HK-2 (cell line): ENCODE measurements around the gene STXBP1.

Experiments
- DNase-seq: peaks from one replicate; pipeline ENCODE4 v3.0.0-alpha.2; 2018; ENCODE audit not compliant: unreplicated experiment

STXBP1 gene

DNA sequence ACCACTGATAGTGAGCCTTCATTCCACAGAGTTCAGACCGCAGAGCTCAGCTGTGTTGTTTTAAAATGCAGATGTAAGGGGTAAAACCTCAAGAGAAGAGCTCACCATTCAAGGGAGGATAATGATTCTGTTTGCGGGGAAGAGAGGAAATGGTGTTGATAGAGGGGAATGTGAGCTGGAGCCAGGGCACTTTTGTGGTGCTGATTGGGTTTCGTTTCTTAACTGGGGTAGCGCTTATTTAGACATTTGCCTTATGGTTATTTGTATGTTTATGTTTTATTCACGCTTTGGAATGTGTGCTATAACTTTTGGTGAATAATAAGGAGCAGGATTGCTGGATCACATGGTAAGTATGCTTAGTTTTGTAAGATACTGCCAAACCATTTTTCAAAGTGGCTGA, 42.5 kb downstream of the STXBP1 start:
- no peak for DNase-seq

DNA sequence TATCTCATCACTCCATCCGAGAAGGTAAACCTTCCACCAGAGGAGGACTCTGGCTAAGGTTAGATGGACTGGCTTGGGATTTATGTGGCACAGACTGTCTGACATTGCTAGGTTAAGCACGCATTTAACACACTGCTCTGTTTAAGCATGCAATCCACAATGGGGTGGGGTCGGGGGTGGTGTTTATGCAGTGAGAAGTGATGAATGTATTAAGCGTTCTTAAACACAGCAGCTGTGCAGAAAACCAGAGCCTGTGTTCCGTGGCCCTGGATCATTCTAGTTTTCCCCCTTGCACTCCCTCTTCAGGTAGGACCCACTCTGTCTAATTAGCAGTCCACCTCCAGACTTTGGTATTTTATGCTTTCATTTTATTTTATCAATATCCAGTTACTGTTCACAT, 46.4 kb downstream of the STXBP1 start:
- no peak for DNase-seq

DNA sequence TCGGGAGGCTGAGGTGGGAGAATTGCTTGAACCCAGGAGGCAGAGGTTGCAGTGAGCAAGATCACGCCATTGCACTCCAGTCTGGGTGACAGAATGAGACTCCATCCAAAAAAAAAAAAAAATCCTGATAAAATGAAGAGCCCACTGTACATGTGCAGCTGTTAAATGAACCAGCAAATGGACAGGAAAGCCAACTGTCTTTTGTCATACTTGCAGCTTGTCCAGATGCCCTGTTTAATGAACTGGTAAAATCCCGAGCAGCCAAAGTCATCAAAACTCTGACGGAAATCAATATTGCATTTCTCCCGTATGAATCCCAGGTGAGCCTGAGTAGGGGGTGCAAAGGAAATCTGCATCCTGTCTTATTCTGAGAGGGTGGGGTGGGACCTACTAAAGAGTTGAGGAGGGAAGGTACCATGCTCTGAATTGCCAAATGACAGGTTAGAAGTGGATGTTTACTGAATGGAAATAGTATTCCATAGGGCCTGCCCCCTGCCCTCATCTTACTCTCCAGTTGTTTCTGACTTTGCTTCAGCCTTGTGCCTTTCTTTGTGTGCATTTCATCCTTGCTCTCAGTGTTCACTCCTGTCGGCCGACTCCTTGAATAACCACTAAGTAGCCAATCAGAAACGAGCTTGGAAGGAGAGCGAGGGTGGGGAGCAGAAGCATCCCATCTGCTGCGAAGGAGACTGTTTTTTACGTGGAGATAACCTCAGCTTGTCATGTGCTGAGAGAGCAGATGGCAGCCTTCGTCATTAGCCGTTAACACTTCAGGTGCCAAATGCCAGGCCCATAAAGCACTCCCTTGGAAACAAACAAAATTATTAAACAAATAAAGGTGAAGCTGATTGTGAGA, 49.0 kb downstream of the STXBP1 start:
- DNase-seq = no peak

DNA sequence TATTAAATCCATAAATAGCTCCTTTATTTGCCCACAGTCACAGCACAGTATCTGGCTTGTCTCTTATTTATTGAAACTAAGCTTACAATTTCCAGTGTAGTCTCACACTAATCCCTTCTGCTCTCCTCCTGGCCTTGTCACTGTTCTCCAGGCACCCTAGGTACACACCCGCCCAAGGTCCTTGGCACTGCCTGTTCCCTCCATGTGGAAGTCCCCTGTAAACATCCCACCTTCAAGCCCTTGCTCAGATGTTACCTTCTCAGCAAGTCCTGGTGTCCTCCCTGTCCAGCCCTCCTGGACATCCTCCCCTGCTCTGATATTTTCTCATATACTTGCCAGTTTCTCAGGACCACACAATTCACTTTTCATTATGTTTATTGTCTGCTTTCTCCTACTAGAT, 50.5 kb downstream of the STXBP1 start:
- no peak for DNase-seq

DNA sequence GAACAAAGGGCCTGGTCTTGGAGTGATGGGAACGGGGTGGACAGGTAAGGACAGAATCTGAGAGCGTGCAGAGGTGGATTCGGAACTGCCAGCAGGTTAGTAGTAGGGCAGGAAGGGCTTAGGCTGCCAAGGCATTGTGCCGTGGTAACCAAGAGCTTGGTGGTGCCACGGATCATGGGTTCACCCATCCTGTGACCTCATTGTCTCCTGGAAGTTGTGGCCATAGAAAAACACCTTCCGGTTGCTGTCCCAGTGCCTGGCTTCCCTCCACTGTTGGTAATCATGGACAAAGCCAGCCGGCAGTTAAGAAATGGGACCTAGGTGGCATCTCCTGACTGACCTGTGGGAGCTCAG, 52.2 kb downstream of the STXBP1 start:
- DNase-seq = no peak

DNA sequence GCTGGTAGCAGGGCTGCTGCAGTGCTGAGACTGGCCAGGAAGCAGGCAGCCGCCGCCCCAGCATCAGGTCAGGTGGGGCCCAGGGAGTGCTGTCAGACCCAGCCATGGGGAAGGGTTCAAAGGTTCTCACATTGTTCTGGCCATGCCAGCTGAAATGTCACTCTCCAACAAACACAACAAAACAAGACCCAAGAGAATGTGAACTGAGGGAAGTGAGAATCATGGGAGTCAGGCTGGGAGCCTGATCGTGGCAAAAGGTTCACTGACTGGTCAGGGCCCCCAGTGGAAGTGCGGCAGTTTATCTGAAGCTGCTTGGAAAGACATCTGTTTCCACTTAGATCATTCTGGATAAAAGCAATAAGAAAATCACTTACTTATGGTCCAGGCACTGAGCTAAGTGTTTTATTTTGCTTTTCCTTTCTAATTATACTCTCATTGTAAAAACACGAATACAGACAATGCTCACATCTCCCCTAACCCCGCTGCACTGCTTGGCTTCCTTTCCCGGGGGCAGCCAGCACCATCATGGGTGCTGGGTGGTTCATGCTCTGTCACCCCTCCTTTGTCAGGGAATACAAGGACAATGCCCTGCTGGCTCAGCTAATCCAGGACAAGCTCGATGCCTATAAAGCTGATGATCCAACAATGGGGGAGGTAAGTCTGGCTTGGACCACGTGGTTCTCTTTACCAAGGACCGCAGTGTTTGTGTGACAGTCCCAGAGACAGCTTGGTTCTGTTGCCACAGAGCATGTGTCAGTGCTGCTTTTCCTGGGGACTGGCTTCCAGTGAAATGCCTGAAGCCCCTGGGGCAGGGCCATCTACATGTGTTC, 52.8 kb downstream of the STXBP1 start:
- no peak for DNase-seq

DNA sequence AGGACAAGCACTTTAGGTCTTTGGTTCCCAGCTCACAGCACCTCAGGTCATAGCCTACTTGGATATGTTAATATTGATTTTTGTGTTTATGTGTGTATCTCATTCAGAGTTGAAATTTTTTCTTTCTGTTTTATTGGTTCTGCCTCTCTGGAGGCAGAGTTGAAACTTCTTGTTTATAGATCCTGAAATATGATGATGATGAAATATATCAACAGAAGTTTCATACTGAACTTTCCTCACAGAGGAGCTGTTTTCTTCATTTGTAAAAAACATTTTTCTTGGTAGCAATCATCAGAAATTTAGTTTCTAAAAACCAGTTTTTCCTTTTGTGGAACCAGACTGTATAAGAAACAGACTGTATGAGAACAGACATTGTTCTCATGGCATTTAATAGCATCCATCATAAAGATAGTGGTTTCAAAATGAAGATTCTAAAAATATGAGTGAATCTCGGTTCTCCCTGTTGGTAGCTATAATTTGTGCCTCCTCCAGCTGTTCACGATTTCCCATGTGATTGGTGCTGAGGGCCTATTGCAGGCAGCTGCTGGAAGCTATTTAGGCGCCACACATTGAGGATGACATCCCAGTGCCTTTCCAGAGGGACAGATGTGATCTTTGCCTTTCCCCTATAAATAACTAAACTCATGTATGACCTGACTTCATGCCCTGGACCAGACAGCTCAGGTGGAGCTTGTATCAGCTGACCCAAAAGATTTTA, 55.2 kb downstream of the STXBP1 start:
- DNase-seq = no peak

DNA sequence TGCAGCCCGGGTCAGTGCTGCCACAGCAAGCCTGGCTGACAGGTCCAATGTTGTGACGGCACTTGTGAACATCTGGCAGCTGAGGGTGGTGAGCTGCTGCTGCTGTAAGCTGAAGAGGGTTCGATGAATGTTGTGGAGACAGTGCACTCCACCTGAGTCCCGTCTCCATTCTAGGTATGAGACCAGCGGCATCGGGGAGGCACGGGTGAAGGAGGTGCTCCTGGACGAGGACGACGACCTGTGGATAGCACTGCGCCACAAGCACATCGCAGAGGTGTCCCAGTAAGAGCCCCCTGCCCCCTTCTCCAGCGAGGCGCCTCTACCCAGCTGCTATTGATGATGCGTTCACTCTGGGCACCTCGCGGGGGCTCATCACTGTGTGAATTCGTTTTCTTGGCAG, 55.8 kb downstream of the STXBP1 start:
- DNase-seq = no peak

DNA sequence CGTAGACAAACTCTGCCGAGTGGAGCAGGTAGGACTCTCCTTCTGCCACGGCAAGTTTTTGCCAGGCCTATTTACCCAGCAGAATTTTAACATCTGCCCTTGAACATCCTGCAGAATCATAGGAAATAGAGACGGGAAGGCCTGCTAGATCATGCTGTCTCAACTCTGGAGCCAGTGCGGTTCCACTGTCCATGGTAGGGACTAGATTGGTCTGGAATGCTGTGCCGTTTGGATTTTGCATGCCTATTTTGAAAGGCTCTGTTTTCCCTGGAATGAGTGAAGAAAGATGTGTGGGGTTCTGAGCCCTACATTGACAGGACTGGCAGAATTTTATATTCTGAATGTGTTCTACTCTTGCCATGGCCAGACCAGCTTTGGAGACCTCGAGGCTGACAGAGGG, 61.2 kb downstream of the STXBP1 start:
- no peak for DNase-seq

DNA sequence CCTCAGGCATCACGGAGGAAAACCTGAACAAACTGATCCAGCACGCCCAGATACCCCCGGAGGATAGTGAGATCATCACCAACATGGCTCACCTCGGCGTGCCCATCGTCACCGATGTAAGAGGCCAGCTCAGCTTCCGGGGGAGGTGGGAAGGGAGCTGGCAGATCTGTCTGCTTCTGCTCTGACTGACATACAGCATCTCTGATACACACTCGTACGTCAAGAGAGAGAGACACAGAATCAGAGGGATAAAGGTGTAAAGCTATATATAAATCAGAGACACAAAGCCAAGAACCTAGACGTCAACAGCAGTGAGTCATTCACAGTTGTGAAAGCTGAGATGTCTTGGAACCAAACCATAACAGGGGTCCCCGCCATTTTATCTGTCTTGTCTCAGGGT, 64.6 kb downstream of the STXBP1 start:
- no peak for DNase-seq

DNA sequence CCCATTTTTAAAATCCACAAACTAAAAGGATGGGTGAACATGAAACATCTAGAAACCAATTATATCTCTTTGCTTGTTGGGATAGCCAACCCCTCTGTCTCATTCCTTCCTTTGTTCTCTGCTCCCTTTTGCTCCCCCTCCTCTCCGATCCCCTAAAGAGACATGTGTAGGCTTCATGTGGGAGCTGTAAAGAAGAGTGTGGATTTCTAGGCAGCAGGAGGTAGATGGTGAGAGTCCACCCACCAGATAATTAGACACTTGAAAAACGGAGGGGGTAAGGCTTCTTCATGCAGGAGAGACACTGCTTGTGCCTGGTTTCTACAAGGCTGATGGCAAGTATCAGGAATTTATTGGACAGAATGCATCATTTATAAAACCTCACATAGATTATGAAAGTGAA, 67.4 kb downstream of the STXBP1 start:
- DNase-seq = no peak

DNA sequence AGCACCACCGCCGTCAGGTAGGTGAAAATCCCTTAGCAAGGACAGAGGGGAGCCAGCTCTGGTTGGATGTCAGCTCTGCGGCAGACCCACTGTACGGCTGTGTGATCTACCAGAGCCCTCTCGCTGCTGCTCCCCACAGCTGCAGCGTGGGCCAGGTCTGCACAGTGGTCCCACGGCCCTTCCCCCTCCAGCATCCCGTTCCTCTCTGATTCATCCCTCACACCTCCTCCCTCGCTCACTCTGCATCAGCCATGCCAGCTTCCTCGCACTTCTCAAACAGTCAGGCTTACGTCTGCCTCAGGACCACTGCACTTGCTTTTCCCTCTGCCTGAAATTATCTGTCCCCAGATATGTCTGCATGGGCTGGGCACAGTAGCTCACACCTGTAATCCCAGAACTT, 68.1 kb downstream of the STXBP1 start:
- no peak for DNase-seq

DNA sequence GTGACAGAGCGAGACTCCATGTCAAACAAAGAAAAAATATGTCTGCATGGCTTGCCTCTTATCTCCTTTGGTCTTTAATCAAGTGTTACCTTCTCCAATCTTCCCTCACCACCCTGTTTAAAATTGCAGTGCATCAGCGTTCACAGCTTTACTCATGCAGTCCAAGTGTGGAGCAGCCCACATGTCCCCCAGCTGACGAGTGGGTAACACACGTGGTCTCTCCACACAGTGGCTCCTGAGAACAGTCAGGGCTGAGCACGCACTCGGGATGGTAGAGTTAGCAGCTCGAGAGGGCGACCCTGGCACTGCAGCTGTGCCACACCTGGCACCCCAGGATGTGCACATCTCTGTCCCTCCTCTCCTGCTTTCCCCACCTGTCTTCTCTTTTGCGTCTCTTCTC, 68.8 kb downstream of the STXBP1 start:
- DNase-seq = no peak

DNA sequence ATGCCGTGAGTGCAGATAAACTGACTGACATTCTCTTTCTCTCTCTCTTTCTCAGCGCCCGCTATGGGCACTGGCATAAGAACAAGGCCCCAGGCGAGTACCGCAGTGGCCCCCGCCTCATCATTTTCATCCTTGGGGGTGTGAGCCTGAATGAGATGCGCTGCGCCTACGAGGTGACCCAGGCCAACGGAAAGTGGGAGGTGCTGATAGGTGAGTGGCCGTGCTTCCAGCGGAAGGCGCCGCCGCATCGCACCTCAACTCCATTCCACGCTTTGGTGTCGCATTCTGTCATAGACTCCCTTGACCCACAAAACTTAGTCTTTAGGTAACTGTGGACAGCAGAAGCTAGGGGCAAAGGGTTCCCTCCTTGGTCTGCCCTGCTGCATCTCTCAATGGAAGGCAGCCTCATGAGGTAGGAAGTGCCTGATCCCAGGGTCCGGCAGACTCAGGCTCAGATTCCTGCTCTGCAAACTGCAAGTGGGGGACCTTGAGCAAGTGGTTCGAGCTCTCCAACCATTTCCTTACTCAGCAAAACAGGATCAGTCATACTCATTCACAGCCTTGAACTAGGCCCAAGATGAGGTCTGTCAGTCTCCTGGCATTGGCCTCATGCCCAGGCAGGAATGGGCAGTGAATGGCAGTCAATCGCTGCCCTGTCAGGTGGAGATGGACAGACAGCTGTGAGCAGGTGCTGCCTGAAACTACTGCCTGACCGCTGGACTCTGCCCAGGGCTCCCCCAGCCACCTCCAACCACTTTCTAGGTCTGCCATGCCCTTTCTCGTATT, 70.5 kb downstream of the STXBP1 start:
- no peak for DNase-seq

DNA sequence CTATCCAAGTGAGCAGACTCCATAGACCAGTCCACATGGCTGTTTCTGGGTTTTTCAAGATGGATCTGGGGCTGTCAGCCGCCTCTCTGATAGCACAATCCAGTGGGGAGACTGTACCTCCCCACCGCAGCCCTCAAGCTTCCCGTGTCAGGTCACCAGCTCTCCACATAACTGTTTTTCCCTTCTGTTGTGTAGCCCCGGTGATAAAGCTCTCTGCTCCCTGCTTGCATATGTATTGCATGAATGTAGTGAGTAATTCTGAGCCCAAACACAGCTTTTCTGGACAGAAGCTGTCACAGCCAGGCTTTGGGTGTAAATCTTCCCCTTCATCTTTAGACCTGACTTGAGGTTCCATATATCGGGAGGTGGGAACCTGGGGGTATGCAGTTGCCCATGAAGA, 71.6 kb downstream of the STXBP1 start:
- no peak for DNase-seq

DNA sequence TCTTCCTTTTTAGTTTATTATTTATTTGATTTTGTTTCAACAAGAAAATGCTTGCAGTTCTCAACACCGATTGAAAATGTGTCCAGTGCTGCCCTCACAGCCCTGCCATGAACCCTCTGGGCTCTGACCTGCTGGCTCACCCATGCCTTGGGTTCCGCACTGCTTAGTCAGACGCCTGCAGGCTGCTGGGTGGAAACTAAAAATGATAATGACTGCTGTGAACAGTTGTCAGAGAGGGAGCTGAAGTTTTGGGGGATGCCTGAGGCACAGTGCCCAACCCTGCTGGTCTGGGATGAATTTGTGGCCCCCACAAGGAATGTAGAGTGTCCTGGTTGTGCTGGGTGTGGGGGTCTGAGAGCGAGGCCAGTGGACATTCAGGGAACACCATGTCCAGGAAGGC, 72.5 kb downstream of the STXBP1 start:
- DNase-seq = peak; percentile 17

DNA sequence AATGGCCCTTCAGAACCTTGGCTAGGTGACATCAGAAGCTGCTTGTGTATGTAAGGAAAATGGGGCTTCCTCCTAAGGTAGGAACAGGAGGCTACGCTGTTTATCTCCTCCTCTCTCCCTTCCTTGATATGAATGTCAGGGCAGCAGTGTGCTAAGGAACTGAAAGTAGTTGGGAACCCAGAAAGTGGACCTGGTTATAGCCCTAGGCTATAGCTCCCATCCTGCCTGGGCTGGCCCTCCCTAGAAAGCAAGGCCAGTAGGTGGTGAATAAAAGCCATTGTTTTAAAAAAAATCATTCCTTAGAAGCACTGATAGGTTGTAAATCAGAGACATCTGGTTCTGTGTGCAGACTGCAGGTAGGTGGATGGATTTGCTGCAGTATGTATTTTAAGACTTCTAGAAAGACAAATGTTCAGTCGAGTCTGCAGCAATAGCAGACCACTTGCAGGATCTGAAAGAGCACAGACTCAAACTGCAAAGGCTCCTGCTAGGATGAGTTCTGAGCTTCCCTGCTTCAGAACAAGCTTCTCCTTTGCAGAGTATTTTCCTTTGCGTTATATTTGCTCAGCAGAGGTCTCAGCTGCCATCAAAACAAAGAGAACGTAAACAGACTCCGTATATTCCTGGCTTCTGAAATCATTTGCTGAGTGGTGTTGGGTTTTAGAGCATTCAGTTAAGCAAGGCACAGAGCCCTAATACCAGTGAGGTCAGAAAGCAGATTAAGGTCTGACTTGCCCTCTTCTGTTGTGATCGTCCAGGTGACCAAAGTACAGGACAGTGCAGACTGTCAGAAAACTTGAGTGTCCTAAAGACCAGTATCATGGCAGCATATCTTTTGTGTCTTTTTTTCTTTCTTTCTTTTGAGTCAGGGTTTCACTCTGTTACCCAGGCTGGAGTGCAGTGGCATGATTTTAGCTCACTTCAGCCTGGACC, 74.7 kb downstream of the STXBP1 start:
- no peak for DNase-seq

DNA sequence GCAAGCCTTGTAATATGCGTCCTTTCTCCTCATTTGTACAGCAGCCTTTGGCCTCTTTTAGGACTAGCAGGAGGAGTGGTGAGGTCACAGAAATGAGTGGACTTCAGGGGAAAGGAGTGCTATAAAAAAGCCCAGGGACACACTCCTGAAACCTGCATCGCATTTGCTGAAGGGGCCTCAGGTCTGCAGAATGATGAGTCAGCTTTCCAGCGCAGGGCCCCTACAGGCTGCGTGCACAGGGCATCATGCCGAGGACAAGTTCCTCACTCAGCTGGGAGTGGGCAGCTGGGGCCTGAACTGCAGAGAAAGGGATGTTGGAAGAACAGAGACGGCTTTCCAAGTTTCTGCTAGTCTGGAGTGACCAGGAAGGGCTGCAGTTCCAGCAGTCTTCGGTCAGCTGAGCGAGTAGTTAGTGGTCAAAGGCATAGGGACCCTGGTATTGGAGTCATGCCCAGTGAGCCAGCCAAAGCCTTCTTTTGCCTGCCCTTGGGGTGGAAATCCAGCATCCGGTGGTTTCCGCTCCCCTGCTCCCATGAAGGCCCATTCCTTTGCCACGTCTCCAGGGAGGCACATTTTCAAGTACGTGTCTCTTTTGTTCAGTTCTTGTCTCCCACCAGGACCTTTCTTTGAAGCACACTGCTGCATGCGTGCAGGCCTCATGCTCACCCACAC, 77.4 kb downstream of the STXBP1 start:
- DNase-seq = no peak

DNA sequence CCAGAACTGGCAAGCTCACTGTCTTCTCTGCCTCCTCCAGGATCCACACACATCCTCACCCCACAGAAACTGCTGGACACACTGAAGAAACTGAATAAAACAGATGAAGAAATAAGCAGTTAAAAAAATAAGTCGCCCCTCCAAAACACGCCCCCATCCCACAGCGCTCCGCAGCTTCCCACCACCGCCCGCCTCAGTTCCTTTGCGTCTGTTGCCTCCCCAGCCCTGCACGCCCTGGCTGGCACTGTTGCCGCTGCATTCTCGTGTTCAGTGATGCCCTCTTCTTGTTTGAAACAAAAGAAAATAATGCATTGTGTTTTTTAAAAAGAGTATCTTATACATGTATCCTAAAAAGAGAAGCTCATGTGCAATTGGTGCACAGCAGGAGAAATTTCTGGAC, 78.7 kb downstream of the STXBP1 start:
- no peak for DNase-seq

DNA sequence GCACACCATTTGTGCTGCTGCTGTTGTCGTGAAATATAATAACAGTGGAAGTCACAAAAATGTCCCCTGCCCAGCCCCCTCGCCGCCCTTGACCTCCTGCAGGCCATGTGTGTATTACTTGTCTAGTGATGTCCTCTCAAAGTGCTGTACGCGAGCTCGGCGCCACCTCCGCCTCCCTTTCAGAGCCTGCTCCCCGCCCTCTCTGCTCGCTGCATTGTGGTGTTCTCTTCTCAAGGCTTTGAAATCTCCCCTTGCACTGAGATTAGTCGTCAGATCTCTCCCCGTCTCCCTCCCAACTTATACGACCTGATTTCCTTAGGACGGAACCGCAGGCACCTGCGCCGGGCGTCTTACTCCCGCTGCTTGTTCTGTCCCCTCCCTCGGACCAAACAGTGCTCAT, 80.0 kb downstream of the STXBP1 start:
- DNase-seq = no peak
